Measurements from ENCODE around the gene FAM187B.
"Not testable (repeated sequence)": the region's sequence is repeated elsewhere in the genome, so short reads cannot be mapped to it uniquely, and the experiment has no call there.

Gene FAM187B

GRCh38 chr19:35261356-35262100, 33.0 kb upstream of the FAM187B start:
- DNase-seq = no peak

DNA sequence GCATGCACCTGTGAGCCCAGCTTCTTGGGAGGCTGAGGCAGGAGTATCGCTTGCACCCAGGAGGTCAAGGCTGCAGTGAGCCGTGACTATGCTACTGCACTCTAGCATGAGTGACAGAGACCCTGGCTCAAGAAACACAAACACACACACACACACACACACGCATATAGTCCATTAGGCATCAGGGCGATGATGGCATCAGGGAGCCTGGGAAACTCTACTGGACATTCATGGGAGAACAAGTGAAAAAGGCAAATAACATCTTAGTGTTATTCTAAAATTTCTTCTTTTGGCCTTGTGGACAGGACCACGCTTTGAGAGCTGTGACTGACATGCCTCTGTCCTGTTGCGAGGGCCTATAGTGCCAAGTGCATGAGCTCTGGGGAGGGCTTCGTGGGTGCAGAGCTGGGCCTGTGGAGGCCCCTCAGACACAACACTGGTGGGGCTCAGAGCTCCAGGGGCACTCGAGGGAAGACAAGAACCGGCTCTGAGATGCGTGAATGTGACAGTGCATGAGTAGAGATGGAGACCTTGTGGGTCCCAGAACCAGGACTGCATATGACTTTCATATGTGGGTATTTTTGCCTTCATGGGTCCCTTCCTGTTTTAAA, 32.3 kb upstream of the FAM187B start:
- no peak for DNase-seq

- DNase-seq = no peak
Observed at GRCh38 chr19:35257113-35257461, 28.5 kb upstream of the FAM187B start.

GRCh38 chr19:35256566-35256965, 28.0 kb upstream of the FAM187B start:
- no peak for DNase-seq

DNA sequence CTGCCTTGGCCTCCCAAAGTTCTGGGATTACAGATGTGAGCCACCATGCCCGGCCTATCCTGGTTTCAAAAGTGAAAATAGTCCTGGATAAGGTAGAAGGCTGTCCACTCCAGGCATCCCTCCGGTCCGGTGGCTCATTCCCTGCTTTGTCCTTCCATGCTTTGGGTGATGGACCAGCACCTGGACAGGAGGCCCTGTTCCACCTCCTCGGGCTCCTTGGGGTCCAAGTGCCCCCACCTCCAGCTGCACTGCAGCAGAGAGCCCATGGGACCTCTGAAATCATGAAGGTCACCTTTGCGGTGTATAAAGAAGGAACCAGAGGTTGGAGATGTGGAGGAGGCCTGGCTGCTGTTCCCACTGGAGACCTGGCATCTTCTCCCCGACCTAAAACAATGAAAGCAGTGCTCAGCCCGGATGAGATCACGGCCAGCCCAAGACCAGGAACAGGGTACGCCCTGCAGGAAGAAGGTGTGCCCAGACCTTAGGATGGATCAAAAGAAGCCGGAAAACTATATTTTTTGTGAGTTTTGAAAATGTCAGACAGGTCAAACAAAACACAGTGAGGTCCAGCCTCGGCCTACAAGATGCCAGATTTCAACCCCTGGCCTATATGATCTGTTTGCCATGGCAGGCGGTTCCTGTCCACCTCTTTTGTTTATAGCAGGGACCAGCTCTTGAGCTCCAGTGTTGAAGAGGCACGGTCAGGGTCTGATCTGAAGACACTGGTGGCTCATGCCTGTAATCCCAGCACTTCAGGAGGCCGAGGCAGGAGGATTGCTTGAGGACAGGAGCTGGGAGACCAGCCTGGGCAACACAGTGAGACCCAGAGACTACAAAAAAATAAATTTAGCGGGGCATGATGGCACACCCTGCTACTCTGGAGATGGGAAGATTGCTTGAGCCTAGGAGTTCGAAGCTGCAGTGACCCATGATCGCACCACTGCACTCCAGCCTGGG, 26.1 kb upstream of the FAM187B start:
- DNase-seq = no peak

- no peak for DNase-seq
Observed at GRCh38 chr19:35253316-35254286, 25.1 kb upstream of the FAM187B start.

GRCh38 chr19:35251456-35251855, 22.9 kb upstream of the FAM187B start:
- no peak for DNase-seq

GRCh38 chr19:35249848-35250711, 21.5 kb upstream of the FAM187B start:
- DNase-seq = no peak

DNA sequence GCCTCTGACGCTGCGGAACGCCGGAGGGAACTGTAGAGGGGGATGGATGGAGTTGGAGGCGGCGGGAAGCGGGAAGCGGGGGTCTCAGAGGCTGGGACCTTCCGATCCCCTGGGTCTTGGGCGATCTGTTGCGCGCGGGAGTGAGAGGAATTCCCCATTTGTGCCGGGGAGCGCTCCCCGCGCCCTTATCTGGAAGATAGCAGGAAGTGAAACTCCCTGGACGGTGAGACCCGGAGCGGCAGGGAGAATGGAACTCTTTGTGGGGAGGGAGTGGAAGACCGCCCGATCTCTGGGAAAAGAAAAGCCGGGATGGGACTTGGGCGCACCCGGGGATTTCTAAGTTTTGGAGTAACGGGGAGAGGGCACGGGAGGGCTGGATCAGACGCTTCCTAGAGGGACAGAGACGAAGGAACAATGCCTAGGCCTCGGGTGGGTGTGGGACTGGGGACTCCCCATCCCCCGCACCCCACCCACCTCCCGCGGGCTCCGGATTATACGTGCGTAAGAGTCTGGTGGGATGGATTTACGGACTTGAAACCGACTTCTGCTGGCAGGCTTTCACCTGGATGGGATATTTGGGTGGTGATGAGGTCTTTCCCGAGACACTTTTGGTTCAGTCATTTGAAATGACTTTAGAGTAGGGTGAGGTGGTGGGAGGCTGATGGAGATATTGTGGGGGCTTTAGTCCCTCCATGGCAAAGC, 20.8 kb upstream of the FAM187B start:
- no peak for DNase-seq

GRCh38 chr19:35248310-35249145, 20.0 kb upstream of the FAM187B start, which contains the start of gene LSR:
Gene LSR, plus strand, starts transcription at chr19:35249002. Its CDS starts 21 bp downstream, at chr19:35249023.
- DNase-seq = no peak

DNA sequence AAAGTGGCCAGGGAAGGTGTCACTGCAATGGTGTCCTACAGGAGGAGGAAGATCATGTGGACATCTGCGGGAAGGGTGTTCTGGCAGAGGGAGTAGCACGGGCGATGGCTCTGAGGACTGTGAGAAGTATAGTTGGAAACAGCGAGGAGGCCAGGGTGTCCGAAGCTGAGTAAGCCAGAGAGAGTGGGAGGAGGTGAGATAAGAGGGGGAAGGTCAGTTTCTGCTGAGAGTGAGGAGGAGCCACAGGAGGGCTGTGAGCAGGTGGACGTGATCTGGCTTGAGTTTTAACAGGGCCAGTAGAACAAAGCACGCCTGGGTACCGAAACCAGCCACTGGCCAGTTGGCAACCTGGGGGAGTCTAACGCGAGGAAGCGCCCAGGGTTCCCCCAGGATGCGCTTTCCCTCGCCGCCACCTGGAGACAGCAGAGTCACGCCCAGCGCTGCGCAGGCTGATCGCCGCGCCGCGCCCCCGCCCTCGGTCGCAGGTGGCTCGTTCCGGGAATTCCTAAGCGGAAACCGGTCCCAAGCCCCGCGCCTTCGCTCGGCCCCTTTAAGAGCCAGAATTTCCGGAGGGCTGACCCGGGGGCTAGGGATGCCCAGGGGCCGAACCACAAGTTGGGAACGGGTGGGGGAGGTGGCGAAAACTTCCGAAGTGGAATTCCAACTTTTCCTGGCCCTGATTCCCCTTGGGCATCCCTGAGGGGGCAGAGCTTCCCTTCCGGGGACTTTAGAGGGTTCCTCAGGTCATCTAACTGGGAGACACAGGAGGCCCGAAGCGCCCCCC, 19.2 kb upstream of the FAM187B start:
- no peak for DNase-seq

GRCh38 chr19:35246466-35247092, 18.0 kb upstream of the FAM187B start:
- DNase-seq = no peak

DNA sequence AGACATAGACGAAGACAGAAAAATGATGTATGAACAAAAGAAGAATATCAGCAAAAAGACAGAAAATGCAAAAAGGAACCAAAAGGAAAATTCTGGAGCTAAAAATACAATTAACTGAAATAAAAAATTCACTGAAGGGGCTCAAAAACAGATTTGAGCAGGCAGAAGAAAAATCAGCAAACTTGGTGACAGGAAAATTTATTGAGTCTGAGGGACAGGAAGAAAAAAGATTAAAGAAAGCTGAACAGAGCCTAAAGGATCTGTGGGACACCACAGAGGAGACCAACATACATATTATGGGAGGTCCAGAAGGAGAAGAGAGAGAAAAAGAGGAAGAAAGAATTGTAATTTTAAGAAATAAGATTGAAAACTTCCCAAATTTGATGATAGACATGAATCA, 12.9 kb upstream of the FAM187B start:
- no peak for DNase-seq

DNA sequence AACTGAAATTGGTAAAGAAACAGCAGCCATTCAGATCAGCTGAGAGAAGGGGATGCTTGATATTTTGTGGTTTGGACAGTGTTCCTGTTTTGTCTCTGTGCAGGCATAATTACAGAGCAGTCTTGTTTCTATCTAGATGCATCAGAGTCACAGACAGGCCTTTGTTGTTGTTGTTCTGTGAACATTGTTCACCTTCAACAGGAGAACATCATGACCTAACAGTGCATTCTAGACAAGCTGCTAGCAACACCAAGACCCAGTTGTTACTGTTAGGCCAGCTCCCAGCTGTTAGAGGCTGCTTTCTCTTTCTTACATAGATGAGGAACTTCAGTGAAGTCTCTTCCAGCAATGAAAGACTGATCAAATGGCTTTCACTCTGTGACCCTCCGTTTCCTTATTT, 11.8 kb upstream of the FAM187B start:
- DNase-seq = no peak

- DNase-seq = not testable (repeated sequence)
Observed at GRCh38 chr19:35239597-35239996, 11.1 kb upstream of the FAM187B start.

- DNase-seq = no peak
Observed at GRCh38 chr19:35236638-35237400, 8.3 kb upstream of the FAM187B start.

DNA sequence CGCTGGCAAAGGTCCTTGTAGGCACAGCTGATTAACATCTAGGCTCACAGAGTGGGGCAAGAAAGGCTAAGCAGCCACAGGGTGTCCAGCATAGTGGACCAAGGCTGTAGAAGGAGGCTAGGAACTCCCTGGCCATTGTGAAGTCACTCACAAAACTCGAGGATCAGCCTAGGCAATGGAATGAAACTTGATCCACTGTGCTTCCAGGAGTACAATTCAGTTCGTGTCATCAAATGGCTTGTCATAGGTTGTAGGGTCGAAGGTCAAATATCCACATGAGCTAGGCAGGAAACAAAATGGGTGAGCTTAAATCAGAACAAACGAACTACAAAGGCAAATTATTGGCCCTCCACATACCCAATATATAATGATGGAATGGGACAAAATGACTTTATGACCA, 4.4 kb upstream of the FAM187B start:
- no peak for DNase-seq

All from hematopoietic multipotent progenitor cell treated with erythropoietin and hydrocortisone succinate and interleukin-3 and kit ligand, for 6 days (in vitro differentiated cells).